ENCODE measurements around the gene BRD3.

The BRD3 gene

DNA sequence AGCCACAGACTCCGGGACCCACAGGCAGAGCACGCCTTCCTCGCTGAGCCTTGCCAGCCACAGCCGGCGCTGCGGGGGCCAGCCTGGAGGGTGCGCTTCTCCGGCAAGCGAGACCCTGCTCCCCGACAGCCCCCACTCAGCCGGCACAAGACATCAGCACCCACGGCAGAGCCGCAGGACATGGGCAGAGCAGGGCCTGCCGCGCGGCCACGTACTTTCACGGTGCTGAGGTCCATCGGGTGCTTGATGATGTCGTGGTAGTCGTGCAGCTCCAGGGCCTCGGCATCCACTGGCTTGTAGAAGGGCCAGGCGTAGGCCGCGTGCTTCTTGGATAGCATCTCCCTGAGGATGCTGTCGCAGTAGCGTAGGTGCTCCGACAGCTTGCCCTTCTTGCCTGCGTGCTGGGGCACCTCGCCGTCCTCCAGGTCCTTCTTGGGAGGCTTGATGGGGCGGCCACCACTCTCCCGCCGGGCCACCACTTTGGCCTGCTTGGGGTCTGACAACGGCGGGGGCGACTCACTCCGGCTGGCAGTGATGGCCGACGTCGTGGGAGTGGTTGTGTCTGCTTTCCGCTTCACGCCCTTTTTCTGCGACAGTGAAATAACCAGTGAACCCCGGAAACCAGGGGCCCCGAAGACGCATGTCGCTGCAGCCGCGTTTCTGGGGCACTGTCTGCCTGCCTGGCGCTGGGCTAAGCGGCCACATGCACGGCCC, 19.8 kb downstream of the BRD3 start:
- TF ChIP-seq CTCF (IDR thresholded peaks at IDR 0.05) = no peak
- H3K4me3 ChIP-seq = no peak overlapping the region
- H3K27ac ChIP-seq = no peak overlapping the region
- DNase-seq (ENCODE audit: low spot score) = no peak

DNA sequence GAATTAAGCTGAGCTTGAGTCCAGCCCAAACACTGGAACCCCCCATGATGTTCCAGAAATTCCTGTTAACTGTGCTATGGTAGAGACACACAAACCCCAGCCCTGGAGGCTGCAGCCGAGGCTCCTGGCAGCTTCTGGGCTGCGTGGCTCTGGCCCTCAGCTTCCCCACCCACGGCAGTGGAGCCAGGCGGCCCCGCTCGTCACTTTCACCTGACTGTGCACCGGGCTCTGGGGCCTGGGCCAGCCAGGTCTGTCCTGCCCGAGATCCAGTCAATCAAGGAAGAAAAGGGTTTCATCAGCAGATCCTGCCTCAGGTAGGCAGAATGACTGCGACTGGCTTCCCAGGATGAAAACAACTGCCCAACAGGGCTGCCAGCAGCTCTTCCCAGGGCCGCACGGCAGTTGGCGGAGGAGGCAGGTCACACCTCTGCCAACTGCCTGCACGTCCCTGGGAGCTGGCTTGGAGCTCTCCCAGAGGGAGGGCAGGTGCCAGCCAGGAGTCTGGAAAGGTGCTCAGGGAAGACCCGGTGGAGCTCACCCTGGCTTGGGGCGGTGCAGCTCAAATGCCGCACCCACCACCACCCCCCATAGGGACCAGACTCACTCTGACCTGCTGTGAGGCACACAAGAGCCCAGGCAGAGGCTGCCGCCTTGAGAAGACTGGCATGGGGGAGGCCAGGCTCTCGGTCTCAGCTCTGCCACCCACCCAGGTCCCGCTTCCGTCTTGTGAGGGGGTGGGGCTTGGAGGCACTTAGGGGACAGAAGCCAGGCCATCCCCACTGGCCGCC, 20.7 kb downstream of the BRD3 start:
- Histone ChIP-seq H3K27ac (no peak overlapping the region), H3K4me3 (no peak overlapping the region)
- TF ChIP-seq CTCF (IDR thresholded peaks at IDR 0.05) = no peak
- no peak for DNase-seq (ENCODE audit: low spot score)

- no peak for TF ChIP-seq CTCF (IDR thresholded peaks at IDR 0.05)
- H3K4me3 ChIP-seq = no peak overlapping the region
- no peak overlapping the region for H3K27ac ChIP-seq
- no peak for DNase-seq (ENCODE audit: low spot score)
These were observed 21.8 kb downstream of the BRD3 start for GRCh38 chr9:134045841-134046544.

DNA sequence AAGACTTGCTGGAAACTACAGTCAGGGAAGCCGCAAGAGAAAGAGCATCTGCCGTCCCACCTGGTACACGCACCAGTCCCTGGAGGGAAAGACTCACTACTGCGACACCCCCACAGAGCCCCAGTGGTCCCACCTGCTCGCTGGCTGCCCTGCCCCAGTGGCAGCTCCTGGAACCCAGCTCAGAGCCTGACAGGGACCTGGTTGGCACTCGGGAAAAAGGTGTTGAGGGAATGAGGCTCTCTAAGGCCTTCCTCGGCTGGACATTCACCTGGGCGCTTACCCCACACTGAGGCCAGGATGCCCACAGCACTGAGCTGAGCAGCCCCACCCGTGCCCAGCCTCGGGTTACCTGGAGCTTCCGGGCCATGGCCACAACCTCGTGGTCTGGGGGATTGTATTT, 22.9 kb downstream of the BRD3 start:
- Histone ChIP-seq H3K4me3 (no peak overlapping the region), H3K27ac (no peak overlapping the region)
- TF ChIP-seq CTCF (IDR thresholded peaks at IDR 0.05) = no peak
- no peak for DNase-seq (ENCODE audit: low spot score)

- no peak for DNase-seq (ENCODE audit: low spot score)
- TF ChIP-seq CTCF (IDR thresholded peaks at IDR 0.05) = no peak
- H3K4me3 ChIP-seq = no peak overlapping the region
These were observed 24.3 kb downstream of the BRD3 start for GRCh38 chr9:134043531-134043988.

GRCh38 chr9:134041649-134041962, 26.2 kb downstream of the BRD3 start:
- TF ChIP-seq CTCF (IDR thresholded peaks at IDR 0.05) = no peak
- H3K27ac ChIP-seq = no peak overlapping the region
- H3K4me3 ChIP-seq = no peak overlapping the region
- no peak for DNase-seq (ENCODE audit: low spot score)

More at GRCh38 chr9:134043531-134043988, 24.3 kb downstream of the BRD3 start:
- no peak overlapping the region for H3K27ac ChIP-seq

All from coronary artery (tissue), 2 donors.